AG04450 (cell line): ENCODE results near the gene TSPEAR. TPM values are rescaled to one million over a fixed set of nuclear protein-coding genes. Genes with fewer than 3 reads are reported as not detected.

Experiments
- CTCF ChIA-PET: fragments of 300-600, 350-600 bp; formaldehyde crosslinking; extraction: SDS; loops from one replicate; lab custom pipeline; 2022; ENCODE audit warnings: antibody characterized with exemption, inconsistent platforms; lab: Charles Lee
- POLR2A ChIA-PET: fragments of 350-600 bp; formaldehyde crosslinking; extraction: SDS; loops from one replicate; lab custom pipeline; 2021; ENCODE audit warnings: antibody characterized with exemption, inconsistent platforms; lab: Yijun Ruan, JAX
- DNase-seq: peaks from one replicate; pipeline ENCODE4 v3.0.0-alpha.2; 2011; ENCODE audit warnings: low read depth, low spot score
- H3K27ac ChIP-seq: one replicate; pipeline ENCODE4 v1.5.1; 2012; ENCODE audit warnings: low read depth, low read length, control low read depth
- H3K27me3 ChIP-seq: one replicate; pipeline ENCODE4 v1.6.0; 2012; ENCODE audit warnings: low read length; ENCODE audit not compliant: control insufficient read depth, insufficient read depth
- H3K4me3 ChIP-seq: 2 replicates; pipeline ENCODE4 v1.5.1; 2011; ENCODE audit warnings: mild to moderate bottlenecking, low read depth, low read length, control low read depth
- H3K9me3 ChIP-seq: 2 replicates; pipeline ENCODE4 v1.5.1; 2012; ENCODE audit warnings: low read length; ENCODE audit not compliant: control insufficient read depth, insufficient read depth
- CTCF ChIP-seq: IDR thresholded peaks from 2 replicates; pipeline ENCODE4 v1.5.1; 2011; ENCODE audit warnings: low read depth, low read length, control low read depth, inconsistent platforms
- polyA plus RNA-seq: library from polyadenylated mRNA; depleted of rRNA; stranded (reverse); fragments of >200 nt; gene quantifications from 2 replicates; pipeline ENCODE4 v1.2.3, GENCODE V29; 2011

Gene TSPEAR
- polyA plus RNA-seq, 1 experiment = not detected

GRCh38 chr21:44749759-44750674 is 38.6 kb upstream of the TSPEAR start:
- H3K4me3 ChIP-seq = no peak overlapping the region
- CTCF ChIA-PET = no interaction called here
- peaks cover 2% of the 10 kb centered on the region; the same call in 1 of the 2 replicates for H3K9me3 ChIP-seq
- H3K27me3 ChIP-seq = peaks cover 41% of the 10 kb centered on the region
- POLR2A ChIA-PET = no interaction called here
- no peak for TF ChIP-seq CTCF
- no peak overlapping the region for H3K27ac ChIP-seq
- no peak for DNase-seq

GRCh38 chr21:44749116-44749758 is 37.9 kb upstream of the TSPEAR start:
- ChIA-PET CTCF (no interaction called here), POLR2A (no interaction called here)
- Histone ChIP-seq H3K27ac (no peak overlapping the region), H3K27me3 (peaks cover 41% of the 10 kb centered on the region), H3K9me3 (peaks cover 2% of the 10 kb centered on the region; the same call in 1 of the 2 replicates), H3K4me3 (no peak overlapping the region)
- no peak for TF ChIP-seq CTCF
- DNase-seq = no peak

GRCh38 chr21:44748621-44749020 is 37.2 kb upstream of the TSPEAR start:
- no peak overlapping the region for H3K4me3 ChIP-seq
- ChIA-PET POLR2A (no interaction called here), CTCF (no interaction called here)
- no peak for TF ChIP-seq CTCF
- no peak for DNase-seq
- no peak overlapping the region for H3K27ac ChIP-seq
- peaks cover 2% of the 10 kb centered on the region; the same call in 1 of the 2 replicates for H3K9me3 ChIP-seq
- H3K27me3 ChIP-seq = peaks cover 45% of the 10 kb centered on the region

- CTCF ChIA-PET = interaction anchor here (0.6 to 1.4 kb wide), 3 partner anchors 51 to 232 kb away, joined by 3 to 7 read pairs (median 6); no protein-coding TSS in a partner anchor
- H3K4me3 ChIP-seq = no peak overlapping the region
- peak; percentile 30 for TF ChIP-seq CTCF
Observed at GRCh38 chr21:44742418-44743153, 31.2 kb upstream of the TSPEAR start.

More at GRCh38 chr21:44742418-44743153, 31.2 kb upstream of the TSPEAR start:
- DNase-seq = no peak
- POLR2A ChIA-PET = no interaction called here
- Histone ChIP-seq H3K27me3 (peaks cover 20% of the 10 kb centered on the region), H3K9me3 (peaks cover 15% of the 10 kb centered on the region), H3K27ac (no peak overlapping the region)
